GM12801 (cell line): ENCODE results near the gene FGFR3.

ENCODE experiments used
- TF ChIP-seq, protein P1 (sequence below): IDR thresholded peaks from one replicate; pipeline ENCODE4 v1.5.1; 2011; ENCODE audit warnings: control low read depth; ENCODE audit not compliant: insufficient read length; ENCODE audit errors: extremely low read depth

FGFR3 gene

GRCh38 chr4:1779588-1780382 is 13.3 kb upstream of the FGFR3 start:
- TF ChIP-seq, protein P1, sequence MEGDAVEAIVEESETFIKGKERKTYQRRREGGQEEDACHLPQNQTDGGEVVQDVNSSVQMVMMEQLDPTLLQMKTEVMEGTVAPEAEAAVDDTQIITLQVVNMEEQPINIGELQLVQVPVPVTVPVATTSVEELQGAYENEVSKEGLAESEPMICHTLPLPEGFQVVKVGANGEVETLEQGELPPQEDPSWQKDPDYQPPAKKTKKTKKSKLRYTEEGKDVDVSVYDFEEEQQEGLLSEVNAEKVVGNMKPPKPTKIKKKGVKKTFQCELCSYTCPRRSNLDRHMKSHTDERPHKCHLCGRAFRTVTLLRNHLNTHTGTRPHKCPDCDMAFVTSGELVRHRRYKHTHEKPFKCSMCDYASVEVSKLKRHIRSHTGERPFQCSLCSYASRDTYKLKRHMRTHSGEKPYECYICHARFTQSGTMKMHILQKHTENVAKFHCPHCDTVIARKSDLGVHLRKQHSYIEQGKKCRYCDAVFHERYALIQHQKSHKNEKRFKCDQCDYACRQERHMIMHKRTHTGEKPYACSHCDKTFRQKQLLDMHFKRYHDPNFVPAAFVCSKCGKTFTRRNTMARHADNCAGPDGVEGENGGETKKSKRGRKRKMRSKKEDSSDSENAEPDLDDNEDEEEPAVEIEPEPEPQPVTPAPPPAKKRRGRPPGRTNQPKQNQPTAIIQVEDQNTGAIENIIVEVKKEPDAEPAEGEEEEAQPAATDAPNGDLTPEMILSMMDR, result no peak

- TF ChIP-seq, protein P1, result no peak
These were observed 12.7 kb upstream of the FGFR3 start for GRCh38 chr4:1780435-1780834.

DNA sequence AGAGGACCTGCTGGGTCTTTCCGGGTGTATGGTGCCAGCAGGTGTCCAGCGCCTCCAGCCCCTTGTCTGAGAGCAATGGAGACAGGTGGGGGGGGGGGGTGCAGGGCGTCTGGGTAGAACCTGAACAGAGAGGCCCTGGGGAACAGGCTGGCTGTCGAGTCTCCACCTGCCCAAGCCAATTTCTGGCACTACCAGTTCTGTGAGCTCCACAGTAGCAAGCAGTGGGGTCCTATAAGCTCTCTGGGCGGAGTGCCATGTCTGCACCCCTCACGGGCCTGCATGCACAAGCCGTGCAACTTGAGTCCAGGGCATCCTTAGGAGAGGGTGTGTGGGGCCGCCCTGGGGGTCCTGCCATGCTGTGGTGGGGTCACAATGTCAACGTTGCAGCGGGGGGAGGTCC is 10.1 kb upstream of the FGFR3 start:
- TF ChIP-seq, protein P1, result no peak

DNA sequence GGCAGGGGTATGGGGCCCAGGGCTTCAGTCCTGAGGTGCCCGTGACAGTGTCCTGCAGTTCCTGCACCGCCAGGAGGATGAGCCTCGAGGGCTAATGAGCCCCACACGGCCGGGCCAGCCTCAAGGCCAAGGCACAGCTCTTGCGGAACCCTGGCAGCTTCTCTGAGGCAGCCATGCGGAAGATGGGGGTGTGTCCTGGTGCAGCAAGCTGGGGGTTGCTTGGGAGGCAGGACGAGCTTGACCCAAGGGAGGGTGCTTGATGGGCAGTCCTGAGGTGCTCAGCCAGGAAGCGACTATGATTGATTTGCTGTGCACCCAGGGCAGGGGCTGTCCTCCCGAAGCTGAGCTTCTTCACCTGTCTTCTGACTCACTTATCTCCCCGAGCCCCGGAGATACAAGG is 9.1 kb upstream of the FGFR3 start:
- TF ChIP-seq, protein P1, result no peak

DNA sequence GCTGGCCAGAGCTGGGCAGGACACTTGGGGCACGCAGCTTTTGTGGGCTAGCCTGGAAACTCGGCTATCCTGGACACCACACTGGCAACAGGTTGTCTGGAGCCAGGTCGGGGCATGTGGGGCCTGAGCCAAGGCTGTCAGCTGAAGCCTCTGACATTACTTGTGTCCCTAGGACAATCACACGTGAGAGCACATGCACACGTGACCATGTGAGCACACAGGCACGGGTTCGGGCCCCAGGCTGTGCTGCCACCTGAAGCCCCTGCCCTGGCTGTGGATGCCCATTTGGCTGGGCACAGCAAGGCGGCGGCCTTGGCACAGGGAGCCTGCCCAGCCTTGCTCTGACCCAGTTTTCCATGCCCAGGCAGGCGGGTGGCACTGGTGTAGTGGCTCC is 8.7 kb upstream of the FGFR3 start:
- TF ChIP-seq, protein P1, result no peak

DNA sequence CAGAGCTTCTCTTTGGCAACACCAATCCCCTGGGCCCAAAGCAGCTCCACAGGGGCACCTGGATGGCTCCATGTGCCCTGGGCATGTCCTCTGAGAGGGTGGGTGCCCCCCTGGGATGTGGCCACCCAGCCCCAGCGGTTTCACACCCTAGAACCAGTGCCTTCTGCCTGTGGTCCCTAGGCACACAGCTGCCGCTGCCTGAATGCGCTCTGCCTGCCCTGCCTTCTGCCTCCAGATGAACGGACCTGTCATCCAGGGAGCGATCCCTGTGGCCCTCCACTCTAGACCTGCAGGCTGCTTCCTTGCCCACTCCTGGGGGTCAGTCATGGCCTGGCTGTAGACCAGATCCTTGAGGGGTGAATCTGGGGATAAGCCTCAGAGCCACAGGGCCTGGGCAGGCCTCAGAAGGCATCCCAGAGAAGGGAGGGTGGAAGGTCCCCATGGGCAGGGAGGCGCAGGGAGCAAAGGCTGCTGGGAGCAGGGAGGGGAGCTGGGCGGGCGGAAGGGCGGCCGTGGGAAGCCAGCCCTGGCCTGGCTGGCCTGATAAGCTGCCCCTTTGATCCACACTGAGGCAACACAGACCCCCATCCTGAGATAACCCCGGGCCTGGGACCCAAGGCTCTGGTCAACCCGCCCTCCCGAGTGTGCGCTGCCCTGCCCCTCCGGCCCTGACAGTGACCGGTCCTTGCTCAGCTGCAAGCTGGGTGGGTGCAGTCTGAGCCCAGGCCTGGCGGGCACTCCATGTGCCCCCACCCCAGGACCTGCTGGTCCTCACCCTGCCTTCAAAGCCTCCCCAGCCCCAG is 8.1 kb upstream of the FGFR3 start:
- TF ChIP-seq, protein P1, result no peak

DNA sequence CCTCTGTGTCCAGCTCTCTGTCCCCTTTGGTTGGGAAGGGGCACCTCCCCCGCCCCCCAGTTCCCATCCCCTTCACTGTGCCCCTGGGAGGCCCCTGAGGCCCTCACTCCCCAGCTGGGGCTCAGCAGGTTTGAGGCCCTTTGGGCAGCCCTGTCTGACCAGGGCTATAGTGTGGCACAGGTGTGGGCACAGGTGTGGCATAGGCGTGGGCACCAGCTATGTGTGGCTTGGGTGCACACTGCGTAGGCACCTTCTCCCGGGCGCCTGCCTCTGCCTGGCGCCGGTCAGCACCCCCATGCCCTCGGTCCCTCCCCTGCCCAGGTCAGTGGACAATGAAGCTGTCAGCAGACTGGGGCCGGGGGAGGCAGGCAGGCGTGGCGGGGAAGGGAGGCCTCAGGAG is 7.5 kb upstream of the FGFR3 start:
- TF ChIP-seq, protein P1, result no peak
